Epithelial cell of proximal tubule (primary cell): ENCODE results near the gene L3MBTL1. TPM values are rescaled to one million over a fixed set of nuclear protein-coding genes. Genes with fewer than 3 reads are reported as not detected.

Source experiments
- DNase-seq: peaks from one replicate; pipeline ENCODE4 v3.0.0-alpha.2; 2011; ENCODE audit warnings: low read depth
- H3K4me3 ChIP-seq: 2 replicates; pipeline ENCODE4 v1.5.1; 2011; ENCODE audit warnings: low read depth, mild to moderate bottlenecking, low read length
- total RNA-seq: library from RNA; depleted of rRNA; stranded (reverse); fragments of >200 nt; gene quantifications from 2 replicates; pipeline ENCODE4 v1.2.3, GENCODE V29; 2015
- TF ChIP-seq, protein P1 (sequence below): conservative IDR thresholded peaks from 2 replicates; pipeline ENCODE4 v1.5.1; 2012; ENCODE audit warnings: low read depth, mild to moderate bottlenecking, low read length

Gene L3MBTL1
- total RNA-seq, 1 donor from 2014 or later, result 5.2 TPM

DNA sequence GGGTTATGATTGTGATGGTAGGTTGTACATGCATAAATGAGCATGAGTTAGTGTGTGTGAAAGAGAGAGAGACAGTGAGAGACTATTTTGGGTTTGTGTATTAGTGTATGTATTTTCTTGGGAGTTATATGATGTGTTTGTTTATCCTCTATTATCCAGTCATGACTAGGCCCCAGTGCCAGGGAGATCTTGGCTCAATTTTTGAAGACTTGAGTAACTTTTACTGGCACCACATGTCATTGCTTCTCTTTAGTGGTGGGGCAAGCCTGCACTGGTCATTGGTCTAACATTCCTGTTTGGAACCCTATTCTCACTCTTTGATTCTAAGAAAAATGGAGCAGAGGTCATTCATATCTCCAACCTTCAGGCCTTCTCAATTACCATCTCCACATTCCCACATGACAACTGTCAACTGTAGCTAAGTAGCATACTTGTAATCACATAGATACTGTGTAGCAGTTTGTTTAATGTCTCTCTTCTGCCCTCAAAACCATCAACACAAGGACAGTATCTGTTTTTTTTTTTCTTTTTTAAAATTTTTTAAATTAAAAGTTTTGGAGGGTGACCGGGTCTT is 8.8 kb downstream of the L3MBTL1 start:
- H3K4me3 ChIP-seq, result no peak overlapping the region
- TF ChIP-seq, protein P1, sequence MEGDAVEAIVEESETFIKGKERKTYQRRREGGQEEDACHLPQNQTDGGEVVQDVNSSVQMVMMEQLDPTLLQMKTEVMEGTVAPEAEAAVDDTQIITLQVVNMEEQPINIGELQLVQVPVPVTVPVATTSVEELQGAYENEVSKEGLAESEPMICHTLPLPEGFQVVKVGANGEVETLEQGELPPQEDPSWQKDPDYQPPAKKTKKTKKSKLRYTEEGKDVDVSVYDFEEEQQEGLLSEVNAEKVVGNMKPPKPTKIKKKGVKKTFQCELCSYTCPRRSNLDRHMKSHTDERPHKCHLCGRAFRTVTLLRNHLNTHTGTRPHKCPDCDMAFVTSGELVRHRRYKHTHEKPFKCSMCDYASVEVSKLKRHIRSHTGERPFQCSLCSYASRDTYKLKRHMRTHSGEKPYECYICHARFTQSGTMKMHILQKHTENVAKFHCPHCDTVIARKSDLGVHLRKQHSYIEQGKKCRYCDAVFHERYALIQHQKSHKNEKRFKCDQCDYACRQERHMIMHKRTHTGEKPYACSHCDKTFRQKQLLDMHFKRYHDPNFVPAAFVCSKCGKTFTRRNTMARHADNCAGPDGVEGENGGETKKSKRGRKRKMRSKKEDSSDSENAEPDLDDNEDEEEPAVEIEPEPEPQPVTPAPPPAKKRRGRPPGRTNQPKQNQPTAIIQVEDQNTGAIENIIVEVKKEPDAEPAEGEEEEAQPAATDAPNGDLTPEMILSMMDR, result no peak
- DNase-seq, result no peak

DNA sequence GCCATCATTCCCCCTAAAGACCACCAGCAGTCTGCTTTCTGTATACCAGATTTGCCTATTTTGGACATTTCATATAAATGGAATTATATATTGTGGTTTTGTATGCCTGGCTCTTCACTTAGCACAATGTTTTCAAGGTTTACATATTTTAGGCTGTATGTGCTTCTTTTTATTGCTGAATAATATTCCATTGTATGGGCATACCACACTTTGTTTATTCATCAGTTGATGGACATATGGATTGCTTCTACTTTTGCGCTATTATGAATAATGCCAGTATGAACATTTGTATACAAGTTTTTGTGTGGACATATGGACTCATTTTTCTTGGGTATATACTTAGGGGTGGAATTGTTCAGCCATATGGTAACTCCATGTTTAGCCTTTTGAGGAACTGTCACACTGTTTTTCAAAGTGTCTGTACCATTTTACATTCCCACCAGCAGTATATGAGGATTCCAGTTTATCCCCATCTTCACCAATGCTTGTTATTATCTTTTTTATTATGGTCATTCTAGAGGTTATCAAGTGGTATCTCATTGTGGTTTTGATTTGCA is 12.7 kb downstream of the L3MBTL1 start:
- TF ChIP-seq, protein P1, result no peak
- no peak for DNase-seq
- no peak overlapping the region for H3K4me3 ChIP-seq

DNA sequence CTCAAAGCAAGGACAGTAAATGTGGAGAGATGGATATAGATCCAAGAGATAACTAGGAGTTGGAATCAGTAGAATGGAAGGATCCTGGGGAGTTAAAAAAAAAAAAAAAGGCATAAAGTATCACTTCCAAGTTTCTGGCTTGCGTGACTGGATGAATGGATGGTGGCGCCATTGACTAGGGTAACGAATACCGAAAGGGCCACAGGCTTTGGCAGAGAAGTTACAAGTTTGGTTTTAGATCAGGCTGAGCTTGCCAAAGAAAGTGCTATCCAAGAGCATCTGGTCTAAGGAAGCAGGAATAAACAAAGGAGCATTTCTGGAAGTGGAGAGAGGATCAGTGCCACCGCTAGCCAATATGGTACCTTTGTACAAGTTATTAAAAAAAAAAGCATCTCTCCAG is 17.5 kb downstream of the L3MBTL1 start:
- TF ChIP-seq, protein P1, result no peak
- no peak for DNase-seq
- H3K4me3 ChIP-seq, result no peak overlapping the region

DNA sequence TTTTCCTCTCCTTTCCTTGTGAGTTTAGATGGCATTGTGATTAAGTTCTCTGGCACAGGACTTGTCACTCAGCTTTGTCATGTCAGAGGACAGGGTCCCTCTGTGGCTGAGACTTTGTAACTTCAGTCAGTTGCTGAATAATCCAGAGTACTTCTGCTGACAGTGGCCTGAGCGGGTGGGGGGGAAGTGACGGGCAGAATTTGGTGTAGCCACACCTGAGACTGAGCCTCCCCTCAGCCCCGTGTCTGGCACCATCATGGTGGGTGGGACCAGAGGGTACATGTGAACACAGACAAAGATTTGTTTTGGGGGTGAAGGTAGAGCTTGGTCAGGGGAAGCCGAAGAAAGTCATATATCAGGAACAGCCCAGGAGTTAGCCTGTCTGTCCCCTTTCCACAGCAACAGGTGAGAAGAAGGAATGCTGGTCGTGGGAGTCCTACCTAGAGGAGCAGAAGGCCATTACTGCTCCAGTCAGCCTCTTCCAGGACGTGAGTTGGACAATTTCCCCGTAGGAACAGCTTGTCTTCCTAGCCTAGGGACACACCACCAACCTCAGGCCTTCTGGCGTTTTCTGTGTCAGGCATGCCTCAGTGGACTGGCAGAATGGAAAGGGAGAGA is 20.9 kb downstream of the L3MBTL1 start:
- TF ChIP-seq, protein P1, result no peak
- H3K4me3 ChIP-seq, result no peak overlapping the region
- DNase-seq, result no peak

DNA sequence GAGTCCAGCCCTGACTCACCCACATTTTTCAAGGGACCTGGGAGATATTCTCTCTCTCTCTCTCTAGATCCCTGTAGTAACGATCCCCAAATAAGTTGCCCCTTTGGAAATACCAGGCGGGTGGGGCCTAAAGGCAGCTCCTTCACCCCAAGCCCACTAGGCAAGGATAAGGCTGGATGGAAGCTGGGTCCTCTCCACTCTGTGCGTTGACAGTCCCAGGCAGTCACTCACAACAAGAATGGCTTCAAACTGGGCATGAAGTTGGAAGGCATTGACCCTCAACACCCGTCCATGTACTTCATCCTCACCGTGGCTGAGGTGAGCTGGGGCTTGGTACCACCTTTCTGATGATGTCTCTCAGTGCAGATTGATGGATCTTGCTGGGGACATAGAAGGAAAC is 21.6 kb downstream of the L3MBTL1 start:
- TF ChIP-seq, protein P1, result no peak
- no peak for DNase-seq
- H3K4me3 ChIP-seq, result no peak overlapping the region

DNA sequence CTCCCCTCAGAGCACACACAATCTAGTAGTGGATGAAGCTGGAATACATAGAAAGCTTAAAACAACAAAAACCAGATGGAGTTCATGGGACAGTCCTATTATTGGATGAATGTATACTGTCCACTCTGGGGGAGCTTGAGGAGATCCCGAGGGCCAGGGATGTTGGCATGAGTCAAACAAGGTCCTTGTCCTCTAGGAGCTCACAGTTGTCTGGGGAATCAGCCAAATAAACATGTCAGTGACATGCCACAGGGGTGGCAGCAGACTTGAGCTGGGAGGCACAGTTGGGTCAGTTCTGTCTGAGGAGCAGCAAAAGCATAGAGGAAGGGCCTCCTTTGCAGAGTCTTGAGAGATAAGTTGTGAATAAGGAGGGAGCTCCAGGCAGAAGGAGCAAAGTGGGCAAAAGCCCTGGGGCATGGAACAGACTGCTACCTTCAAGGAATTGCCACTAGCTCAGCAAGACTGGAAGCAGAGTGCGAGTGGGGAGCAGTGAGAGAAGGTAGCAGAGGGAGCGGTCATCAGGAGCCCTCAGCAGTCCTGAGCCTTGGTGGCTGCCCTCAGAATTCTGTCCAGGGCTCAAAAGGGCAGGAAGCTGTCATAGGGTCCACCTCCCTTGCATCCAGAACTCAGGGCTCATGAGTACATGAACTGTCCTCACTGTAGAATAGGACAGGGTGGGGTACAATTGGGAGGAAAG is 22.1 kb downstream of the L3MBTL1 start:
- TF ChIP-seq, protein P1, result no peak

More for the DNA sequence above, 22.1 kb downstream of the L3MBTL1 start:
- no peak for DNase-seq
- no peak overlapping the region for H3K4me3 ChIP-seq
